Endothelial cell of umbilical vein (primary cell): Measurements from ENCODE around the gene PTPRE. TPM values are rescaled to one million over a fixed set of nuclear protein-coding genes. Genes with fewer than 3 reads are reported as not detected.

Experiments used
- BruUV-seq: library from RNA; stranded (reverse); fragments of 400-500 nt; replicated peaks from 2 replicates; lab custom pipeline; 2021; lab: Mats Ljungman, UMichigan
- CTCF ChIA-PET: fragments of 300-600, 350-600 bp; sonication (Branson Sonifier 250); formaldehyde crosslinking; loops from one replicate; lab custom pipeline; 2021; ENCODE audit warnings: antibody characterized with exemption, inconsistent platforms; lab: Charles Lee
- POLR2A ChIA-PET: fragments of 300-600, 350-600 bp; sonication (Branson Sonifier 250); formaldehyde crosslinking; loops from one replicate; lab custom pipeline; 2021; ENCODE audit warnings: antibody characterized with exemption, inconsistent platforms; lab: Charles Lee
- DNase-seq: peaks from one replicate; pipeline ENCODE4 v3.0.0-alpha.2; 2011; ENCODE audit warnings: low read depth, low spot score
- FAIRE-seq: peaks from 2 replicates; lab custom pipeline; 2011; peaks lifted over from hg19 to GRCh38; lab: Jason Lieb, UNC
- H2AFZ ChIP-seq: 2 replicates; pipeline ENCODE4 v1.6.0; 2012; ENCODE audit warnings: low read depth, low read length, control low read depth, inconsistent platforms
- H3K27ac ChIP-seq: 2 replicates; pipeline ENCODE4 v1.5.1; 2011; ENCODE audit warnings: low read depth, mild to moderate bottlenecking, control low read depth, low read length, moderate library complexity; ENCODE audit not compliant: insufficient read depth
- H3K27me3 ChIP-seq, 2 experiments: 2 replicates each; pipeline versions ENCODE4 v1.6.0 to v1.6.1; 2011; ENCODE audit warnings: low read length in 2 of 2, mixed read lengths in 1 of 2; ENCODE audit not compliant: control insufficient read depth in 2 of 2, insufficient read depth in 2 of 2
- H3K36me3 ChIP-seq, 2 experiments: 2 replicates in 1 of 2; 3 replicates in 1 of 2; pipeline ENCODE4 v1.5.1; 2011; ENCODE audit warnings: low read length in 2 of 2, mild to moderate bottlenecking in 1 of 2, moderate library complexity in 1 of 2; ENCODE audit not compliant: control insufficient read depth in 2 of 2, insufficient read depth in 2 of 2; ENCODE audit errors: extremely low read depth in 1 of 2
- H3K4me1 ChIP-seq: 3 replicates; pipeline ENCODE4 v1.5.1; 2011; ENCODE audit warnings: mild to moderate bottlenecking, low read length; ENCODE audit not compliant: control insufficient read depth, insufficient read depth; ENCODE audit errors: extremely low read depth
- H3K4me2 ChIP-seq: 2 replicates; pipeline ENCODE4 v1.6.1; 2011; ENCODE audit warnings: low read length, control low read depth, mixed read lengths; ENCODE audit not compliant: insufficient read depth
- H3K4me3 ChIP-seq, 3 experiments: fragments of 200-600 bp in 1 of 3; sonication (generic), shearing (Covaris generic) in 1 of 3; replicated peaks in 1 of 3; 2 replicates each; pipeline ENCODE4 v1.5.1; 2011 to 2016; ENCODE audit warnings: control low read depth in 3 of 3, low read length in 3 of 3, mild to moderate bottlenecking in 2 of 3, inconsistent platforms in 1 of 3, low read depth in 1 of 3, moderate library complexity in 1 of 3; ENCODE audit not compliant: insufficient read depth in 1 of 3
- H3K79me2 ChIP-seq: 2 replicates; pipeline ENCODE4 v1.6.0; 2012; ENCODE audit warnings: low read length, inconsistent platforms; ENCODE audit not compliant: control insufficient read depth, insufficient read depth
- H3K9ac ChIP-seq: replicated peaks from 2 replicates; pipeline ENCODE3; 2011; ENCODE audit warnings: low read length, control low read depth; ENCODE audit not compliant: insufficient read depth; ENCODE audit errors: extremely low read depth
- H3K9me1 ChIP-seq: replicated peaks from 3 replicates; pipeline ENCODE4 v1.6.0; 2011; ENCODE audit warnings: mild to moderate bottlenecking, low read length; ENCODE audit not compliant: control insufficient read depth, insufficient read depth; ENCODE audit errors: extremely low read depth
- H3K9me3 ChIP-seq: replicated peaks from 2 replicates; pipeline ENCODE4 v1.5.1; 2012; ENCODE audit warnings: low read length, inconsistent platforms; ENCODE audit not compliant: control insufficient read depth, insufficient read depth
- H4K20me1 ChIP-seq: replicated peaks from 2 replicates; pipeline ENCODE3; 2011; ENCODE audit warnings: mild to moderate bottlenecking, low read length; ENCODE audit not compliant: control insufficient read depth, insufficient read depth; ENCODE audit errors: extremely low read depth
- CTCF ChIP-seq, 2 donors: IDR thresholded peaks; 1 replicate in 1 of 2; 2 replicates in 1 of 2; pipeline ENCODE4 v1.5.1; 2011; ENCODE audit warnings: low read length in 2 of 2, mild to moderate bottlenecking in 2 of 2, moderate library complexity in 2 of 2, control low read depth in 1 of 2, inconsistent platforms in 1 of 2, low read depth in 1 of 2; ENCODE audit not compliant: insufficient read depth in 1 of 2; ENCODE audit errors: extremely low read depth in 1 of 2
- EZH2 ChIP-seq: IDR thresholded peaks from 2 replicates; pipeline ENCODE4 v1.6.1; 2012; ENCODE audit warnings: borderline replicate concordance, low read depth, mild to moderate bottlenecking, moderate library complexity, low read length, inconsistent platforms; ENCODE audit not compliant: severe bottlenecking
- FOS ChIP-seq: IDR thresholded peaks from 2 replicates; pipeline ENCODE4 v1.6.1; 2011; ENCODE audit warnings: mild to moderate bottlenecking, low read length, moderate library complexity, borderline replicate concordance; ENCODE audit not compliant: insufficient read depth
- GATA2 ChIP-seq: IDR thresholded peaks from 2 replicates; pipeline ENCODE4 v1.7.0; 2011; ENCODE audit warnings: low read depth, mild to moderate bottlenecking, moderate library complexity, mixed read lengths, low read length; ENCODE audit not compliant: insufficient read length, insufficient read depth
- JUN ChIP-seq: IDR thresholded peaks from 2 replicates; pipeline ENCODE4 v1.6.1; 2011; ENCODE audit warnings: borderline replicate concordance, low read depth; ENCODE audit not compliant: insufficient read length, insufficient read depth
- MAX ChIP-seq: IDR thresholded peaks from 2 replicates; pipeline ENCODE4 v1.6.1; 2011; ENCODE audit not compliant: insufficient read depth, insufficient read length
- MYC ChIP-seq: IDR thresholded peaks from one replicate; pipeline ENCODE4 v1.6.1; 2011; ENCODE audit warnings: mild to moderate bottlenecking, low read depth, low read length
- POLR2A ChIP-seq: IDR thresholded peaks from 2 replicates; pipeline ENCODE4 v1.6.1; 2012; ENCODE audit warnings: low read depth, mild to moderate bottlenecking, control low read depth, low read length
- POLR2AphosphoS5 ChIP-seq: IDR thresholded peaks from 2 replicates; pipeline ENCODE4 v1.6.1; 2012; ENCODE audit warnings: low read depth, mild to moderate bottlenecking, control low read depth, low read length, moderate library complexity; ENCODE audit not compliant: insufficient read depth
- dilution Hi-C: fragments of 300-500 bp; cut with MboI; formaldehyde crosslinking; loops from one replicate; pipeline ENCODE4 v1.15.0; 2019; ENCODE audit warnings: low sequenced_read_pairs; ENCODE audit not compliant: extremely low pct_ligation_motif_present
- intact Hi-C: fragments of 100-400 bp; cut with micrococcal nuclease; formaldehyde crosslinking; loops from one replicate; pipeline ENCODE4 v1.10.0; 2022
- polyA plus RNA-seq, 4 experiments: library from polyadenylated mRNA; depleted of rRNA in 3 of 4; stranded (reverse) in 3 of 4; unstranded in 1 of 4; fragments of >200 nt; gene quantifications; 2 replicates each; pipeline versions ENCODE4 v1.2.1 to v1.2.3, GENCODE V29; 2011 to 2012; ENCODE audit warnings: missing spikeins in 1 of 4
- total RNA-seq: library from RNA; stranded (reverse); gene quantifications from 2 replicates; pipeline ENCODE4 v1.2.3, GENCODE V29; 2021

PTPRE gene
- total and polyA plus RNA-seq, 2 donors (not counting 3 experiments of a cell fraction or from before 2014, with no cell fraction given), result 37.3 to 116 TPM

GRCh38 chr10:128025437-128025836, 118.5 kb downstream of the PTPRE start:
- Histone ChIP-seq H3K4me3 (no peak overlapping the region), H3K4me2 (no peak overlapping the region), H3K79me2 (peaks cover 86% of the 10 kb centered on the region), H3K27me3 (no peaks in the 10 kb centered on the region), H4K20me1 (no peaks in the 10 kb centered on the region), H3K9me3 (no peaks in the 10 kb centered on the region), H3K4me1 (no peaks in the 10 kb centered on the region), H2AFZ (no peak overlapping the region), H3K9me1 (no peaks in the 10 kb centered on the region), H3K9ac (no peak overlapping the region), H3K27ac (no peak overlapping the region), H3K36me3 (peaks cover 6 to 31% of the 10 kb centered on the region in 2 experiments)
- TF ChIP-seq GATA2 (no peak), FOS (no peak)
- intact Hi-C loops, result no loop called here
- FAIRE-seq, result no peak
- ChIA-PET POLR2A (no interaction called here), CTCF (interaction anchor here (1.2 to 2.3 kb wide), 2 partner anchors 10 to 155 kb away, joined by 3 to 11 read pairs; no protein-coding TSS in a partner anchor)
- no peak for DNase-seq
- dilution Hi-C loops, result no loop called here
- no TSS peak for BruUV-seq

GRCh38 chr10:128025951-128026350, 119.0 kb downstream of the PTPRE start:
- H4K20me1 ChIP-seq, result no peaks in the 10 kb centered on the region
- H3K9me1 ChIP-seq, result no peaks in the 10 kb centered on the region
- TF ChIP-seq EZH2 (no peak), POLR2A (no peak), MAX (no peak), CTCF (IDR thresholded peaks at IDR 0.05; ENCODE audit: extremely low read depth in 1 of 2, insufficient read depth in 1 of 2, low read depth in 1 of 2, low read length in 2 of 2) (no peak), FOS (no peak), MYC (no peak), GATA2 (no peak), JUN (no peak), POLR2AphosphoS5 (no peak)
- H3K79me2 ChIP-seq, result peaks cover 87% of the 10 kb centered on the region
- ChIA-PET POLR2A (no interaction called here), CTCF (interaction anchor here (1.2 to 2.2 kb wide), 4 partner anchors 9 to 156 kb away, joined by 3 to 13 read pairs (median 9); partner anchors contain the start of gene PTPRE)
- no peak overlapping the region for H3K9ac ChIP-seq
- H3K4me1 ChIP-seq, result no peaks in the 10 kb centered on the region
- peaks cover 6 to 32% of the 10 kb centered on the region in 2 experiments for H3K36me3 ChIP-seq
- no peaks in the 10 kb centered on the region for H3K27me3 ChIP-seq
- H3K4me2 ChIP-seq, result no peak overlapping the region
- no peak overlapping the region for H2AFZ ChIP-seq
- dilution Hi-C loops (no loop called here), intact Hi-C loops (no loop called here)
- no peaks in the 10 kb centered on the region for H3K9me3 ChIP-seq
- no peak overlapping the region for H3K27ac ChIP-seq
- BruUV-seq, result no TSS peak
- DNase-seq, result no peak
- FAIRE-seq, result no peak
- H3K4me3 ChIP-seq, result no peak overlapping the region
